Inferior parietal cortex (tissue), 1 donor: Measurements from ENCODE around the gene PI4KB.
"Not testable (repeated sequence)": the region's sequence is repeated elsewhere in the genome, so short reads cannot be mapped to it uniquely, and the experiment has no call there.

Experiments used
- DNase-seq: peaks from one replicate; pipeline ENCODE4 v3.0.0-alpha.2; 2016; ENCODE audit errors: extremely low spot score

Gene PI4KB

GRCh38 chr1:151281225-151281968, 45.8 kb downstream of the PI4KB start:
- peak; percentile 98 for DNase-seq

GRCh38 chr1:151277249-151277648, 50.0 kb downstream of the PI4KB start:
- no peak for DNase-seq

GRCh38 chr1:151275341-151275740, 51.9 kb downstream of the PI4KB start:
- not testable (repeated sequence) for DNase-seq

- no peak for DNase-seq
Measured at GRCh38 chr1:151273924-151274466, 53.2 kb downstream of the PI4KB start.

DNA sequence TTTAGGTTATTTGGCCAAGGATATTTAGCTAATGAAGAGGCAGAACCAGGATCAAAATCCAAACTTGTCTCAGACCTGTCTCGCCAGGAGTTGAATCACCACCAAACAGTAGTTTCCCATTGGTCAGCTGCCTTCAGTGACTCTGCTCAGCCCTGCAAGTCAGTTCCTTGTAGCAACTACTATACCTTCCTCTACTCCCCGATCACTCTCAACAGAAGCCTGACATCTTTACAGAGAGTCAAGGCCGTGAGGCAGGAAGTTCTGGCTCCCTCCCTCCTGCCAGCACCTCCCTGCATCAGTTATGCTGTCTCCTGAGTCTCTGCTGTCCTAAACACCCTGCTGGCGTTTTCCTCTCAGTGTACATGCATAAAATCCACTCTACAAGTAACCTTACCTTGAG, 59.5 kb downstream of the PI4KB start:
- no peak for DNase-seq

DNA sequence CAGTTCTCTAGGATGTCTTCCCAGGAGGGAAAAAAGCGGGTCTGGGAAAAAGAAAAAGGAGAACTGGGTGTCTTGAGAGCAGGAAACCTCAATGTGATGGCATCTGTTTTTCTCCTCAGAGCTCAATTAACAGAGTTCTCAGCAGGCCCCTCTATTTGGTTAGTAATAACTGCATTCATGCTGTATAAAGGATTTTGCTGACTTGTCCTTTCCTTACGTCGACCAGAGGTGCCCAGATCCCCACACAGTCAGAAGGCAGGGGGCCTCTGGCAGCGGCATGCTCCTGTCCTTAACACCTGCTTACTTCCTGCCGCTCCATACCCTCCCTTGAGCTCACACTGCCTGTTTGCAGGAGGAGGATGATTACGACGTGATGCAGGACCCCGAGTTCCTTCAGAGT, 60.4 kb downstream of the PI4KB start:
- DNase-seq: no peak

GRCh38 chr1:151266315-151266714, 60.9 kb downstream of the PI4KB start:
- DNase-seq: no peak

DNA sequence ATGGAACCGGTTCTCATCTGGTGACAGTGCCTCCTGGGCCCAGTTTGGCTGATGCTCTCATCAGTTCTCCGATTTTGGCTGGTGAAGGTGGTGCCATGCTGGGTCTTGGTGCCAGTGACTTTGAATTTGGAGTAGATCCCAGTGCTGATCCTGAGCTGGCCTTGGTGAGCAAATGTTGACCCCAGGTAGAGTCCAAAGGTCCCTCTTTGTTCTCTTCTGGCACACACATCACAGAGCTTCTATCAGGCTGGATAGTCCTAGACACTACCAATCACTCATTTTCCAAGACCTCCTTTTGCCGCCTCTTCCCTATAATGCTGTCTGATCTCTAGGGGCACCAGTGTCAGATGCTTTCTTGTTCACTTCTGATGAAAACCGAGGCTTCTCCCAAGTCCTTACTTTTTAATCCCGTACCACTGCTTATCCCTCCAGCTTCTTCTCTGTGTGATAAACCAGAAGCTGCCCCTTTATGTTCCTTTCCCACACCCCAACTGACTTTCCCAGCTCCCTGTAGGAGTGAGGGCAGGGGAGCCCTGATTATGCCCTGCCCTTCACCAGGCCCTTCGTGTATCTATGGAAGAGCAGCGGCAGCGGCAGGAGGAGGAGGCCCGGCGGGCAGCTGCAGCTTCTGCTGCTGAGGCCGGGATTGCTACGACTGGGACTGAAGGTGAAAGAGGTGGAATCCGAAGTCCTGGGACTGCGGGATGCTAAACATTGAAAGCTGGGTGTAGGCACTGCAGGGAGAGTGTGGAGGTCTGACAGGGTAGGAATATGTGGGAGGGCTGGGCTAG, 61.6 kb downstream of the PI4KB start:
- DNase-seq: no peak

- no peak for DNase-seq
Measured at GRCh38 chr1:151259351-151259750, 67.9 kb downstream of the PI4KB start.

DNA sequence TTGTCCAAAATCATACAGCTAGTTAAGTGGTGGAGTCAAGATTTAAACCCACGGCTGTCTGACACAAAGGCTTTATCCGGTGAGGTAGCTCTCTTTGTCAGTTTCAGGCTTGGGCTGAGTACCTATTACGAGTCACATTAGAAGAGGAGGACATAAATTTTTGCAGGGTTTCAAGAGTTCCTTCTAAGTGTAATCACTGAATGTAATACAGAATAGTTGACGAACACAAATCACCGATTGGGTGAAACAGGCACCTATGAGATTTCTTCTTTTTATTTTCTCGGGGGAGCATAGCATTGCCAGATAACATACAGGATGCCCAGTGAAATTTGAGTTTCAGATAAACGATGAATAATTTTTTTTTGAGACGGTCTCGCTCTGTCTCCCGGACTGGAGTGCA, 71.8 kb downstream of the PI4KB start:
- DNase-seq: no peak

GRCh38 chr1:151254217-151255213, 72.7 kb downstream of the PI4KB start, which contains the start of gene PSMD4:
Gene PSMD4 (plus strand): TSS chr1:151254734. CDS start chr1:151254783, 49 bp downstream.
- DNase-seq: peak; percentile 99

DNA sequence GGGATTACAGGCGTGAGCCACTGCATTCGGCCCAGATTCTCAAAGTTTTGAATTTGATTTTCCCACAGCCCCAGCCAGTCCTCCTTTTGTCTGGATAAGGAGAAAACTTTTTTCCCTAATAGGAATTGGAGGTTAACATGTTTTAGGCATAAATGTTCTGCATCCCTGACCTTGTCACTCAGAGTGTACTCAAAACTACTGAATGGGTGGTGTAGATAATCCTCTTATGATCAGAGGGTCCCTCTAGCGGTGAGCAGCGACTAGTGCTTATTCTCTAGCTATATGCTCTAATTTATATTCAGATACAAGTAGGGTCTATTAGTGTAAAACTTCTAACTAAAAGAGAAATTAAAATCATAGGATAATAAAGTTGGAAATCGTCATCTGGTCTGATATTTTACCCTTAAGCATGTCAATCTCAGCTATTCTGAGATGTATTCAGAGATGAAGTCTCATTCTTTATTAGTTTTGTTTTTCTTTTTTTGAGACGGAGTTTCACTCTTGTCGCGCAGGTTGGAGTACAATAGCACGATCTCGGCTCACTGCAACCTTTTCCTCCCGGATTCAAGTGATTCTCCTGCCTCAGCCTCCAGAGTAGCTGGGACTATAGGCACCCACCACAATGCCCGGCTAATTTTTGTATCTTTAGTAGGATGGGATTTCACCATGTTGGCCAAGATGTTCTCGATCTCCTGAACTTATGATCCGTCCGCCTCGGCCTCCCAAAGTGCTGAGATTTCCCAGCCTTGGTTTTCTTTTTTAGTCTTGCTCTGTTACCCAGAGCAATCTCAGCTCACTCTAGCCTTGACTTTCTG, 75.4 kb downstream of the PI4KB start:
- peak; percentile 75 for DNase-seq

- no peak for DNase-seq
Measured at GRCh38 chr1:151246786-151247185, 80.4 kb downstream of the PI4KB start.

GRCh38 chr1:151243683-151244216, 83.5 kb downstream of the PI4KB start:
- no peak for DNase-seq

DNA sequence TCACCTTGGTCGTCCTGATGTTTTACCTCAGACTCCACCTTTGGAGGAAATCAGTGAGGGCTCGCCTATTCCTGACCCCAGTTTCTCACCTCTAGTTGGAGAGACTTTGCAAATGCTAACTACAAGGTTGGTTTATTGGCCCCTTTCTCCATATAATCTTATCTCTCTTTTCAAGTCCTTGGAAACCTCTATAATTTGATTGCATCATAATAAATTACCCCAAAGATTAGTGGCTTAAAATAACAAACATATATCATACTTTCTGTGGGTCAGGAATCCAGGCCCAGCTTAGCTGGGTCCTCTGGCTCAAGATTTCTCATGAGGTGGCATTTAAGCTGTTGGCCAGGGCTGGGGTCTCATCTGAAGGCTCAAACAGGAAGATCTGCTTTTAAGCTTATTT, 84.8 kb downstream of the PI4KB start:
- no peak for DNase-seq
